Sigmoid colon (tissue), 4 donors: ENCODE measurements around the gene RRBP1.

Experiments used
- EP300 ChIP-seq, 4 donors: sonication (generic); formaldehyde crosslinking; IDR thresholded peaks; one replicate each; pipeline ENCODE4 v1.6.1; 2017; ENCODE audit warnings: antibody characterized with exemption in 4 of 4
- POLR2AphosphoS5 ChIP-seq, 4 donors: sonication (generic); formaldehyde crosslinking; IDR thresholded peaks; one replicate each; pipeline ENCODE4 v1.6.1; 2017; ENCODE audit warnings: antibody characterized with exemption in 4 of 4

DNA sequence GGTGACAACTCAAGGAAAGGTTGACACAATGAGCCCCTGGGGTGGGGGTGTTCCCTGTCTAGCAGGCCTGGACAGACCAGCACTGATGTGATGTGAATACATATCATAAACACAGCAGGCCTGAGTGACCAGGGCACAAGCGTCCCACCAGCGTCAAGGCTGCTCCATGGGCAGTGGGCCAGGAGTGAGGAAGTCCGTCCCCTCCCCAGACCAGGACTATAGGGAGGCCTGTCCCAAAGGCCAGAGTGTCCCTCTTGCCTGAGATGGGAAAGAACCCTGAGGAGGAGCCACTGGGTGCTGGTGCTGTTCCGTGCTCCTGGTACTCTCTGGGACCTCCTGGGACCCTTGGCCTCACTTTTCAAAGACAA lies 44.6 kb downstream of the RRBP1 start:
- TF ChIP-seq EP300 (IDR thresholded peaks at IDR 0.05) (no peak), POLR2AphosphoS5 (IDR thresholded peaks at IDR 0.05) (no peak)
